BLaER1 treated with 17β-estradiol and CSF1 and Interleukin-3, amounts not matched to agents 10 nM and 100 nM (cell line): ENCODE measurements around the gene CST9.

Source experiments
- H3K27ac ChIP-seq, 11 experiments: shearing (Covaris generic); formaldehyde crosslinking; 2 replicates each; pipeline ENCODE4 v1.8.1; 2022
- H3K27me3 ChIP-seq, 11 experiments: shearing (Covaris generic); formaldehyde crosslinking; 2 replicates each; pipeline ENCODE4 v1.8.1; 2022
- H3K36me3 ChIP-seq, 11 experiments: shearing (Covaris generic); formaldehyde crosslinking; 2 replicates each; pipeline ENCODE4 v1.8.1; 2022
- H3K4me1 ChIP-seq, 10 experiments: shearing (Covaris generic); formaldehyde crosslinking; 2 replicates each; pipeline ENCODE4 v1.8.1; 2022
- H3K4me2 ChIP-seq, 11 experiments: shearing (Covaris generic); formaldehyde crosslinking; 2 replicates each; pipeline ENCODE4 v1.8.1; 2022
- H3K4me3 ChIP-seq, 10 experiments: shearing (Covaris generic); formaldehyde crosslinking; 2 replicates each; pipeline ENCODE4 v1.8.1; 2022
- H3K9ac ChIP-seq, 11 experiments: shearing (Covaris generic); formaldehyde crosslinking; 2 replicates each; pipeline ENCODE4 v1.8.1; 2022
- H3K9me3 ChIP-seq, 11 experiments: shearing (Covaris generic); formaldehyde crosslinking; replicated peaks in 1 of 11; 2 replicates each; pipeline ENCODE4 v1.8.1; 2022
- H4K20me1 ChIP-seq, 11 experiments: shearing (Covaris generic); formaldehyde crosslinking; 2 replicates each; pipeline ENCODE4 v1.8.1; 2022
- Cebpa-rat ChIP-seq, 11 experiments: shearing (Covaris generic); IDR thresholded peaks; 2 replicates each; pipeline ENCODE4 v1.8.1; 2022

CST9 gene

GRCh38 chr20:23596579-23597250, 9.0 kb downstream of the CST9 start:
- no peak overlapping the region for H3K27ac ChIP-seq
- H4K20me1 ChIP-seq, result no peaks in the 10 kb centered on the region
- H3K9me3 ChIP-seq, result no peaks in the 10 kb centered on the region
- no peaks in the 10 kb centered on the region for H3K27me3 ChIP-seq
- no peak for TF ChIP-seq Cebpa-rat (IDR thresholded peaks at IDR 0.05)
- no peak overlapping the region for H3K9ac ChIP-seq
- no peaks in the 10 kb centered on the region; a peak in 2 of 20 replicates for H3K4me1 ChIP-seq
- no peak overlapping the region for H3K4me3 ChIP-seq
- no peak overlapping the region for H3K4me2 ChIP-seq
- H3K36me3 ChIP-seq, result no peaks in the 10 kb centered on the region

GRCh38 chr20:23595941-23596340, 9.8 kb downstream of the CST9 start:
- H3K9me3 ChIP-seq, result no peaks in the 10 kb centered on the region
- H3K27ac ChIP-seq, result no peak overlapping the region
- no peak overlapping the region for H3K4me3 ChIP-seq
- no peaks in the 10 kb centered on the region for H3K36me3 ChIP-seq
- no peaks in the 10 kb centered on the region for H4K20me1 ChIP-seq
- no peaks in the 10 kb centered on the region for H3K27me3 ChIP-seq
- no peak for TF ChIP-seq Cebpa-rat (IDR thresholded peaks at IDR 0.05)
- H3K4me1 ChIP-seq, result no peaks in the 10 kb centered on the region; a peak in 1 of 20 replicates
- no peak overlapping the region for H3K4me2 ChIP-seq
- H3K9ac ChIP-seq, result no peak overlapping the region

- Histone ChIP-seq H3K36me3 (no peaks in the 10 kb centered on the region), H4K20me1 (no peaks in the 10 kb centered on the region), H3K4me3 (no peak overlapping the region), H3K27me3 (no peaks in the 10 kb centered on the region), H3K4me1 (peaks cover 7 to 20% (median 10%) of the 10 kb centered on the region in 10 experiments; a peak in 17 of 20 replicates), H3K9me3 (no peaks in the 10 kb centered on the region), H3K9ac (no peak overlapping the region), H3K4me2 (peak overlapping the region in 10 of 11 experiments; percentile 12 to 59 (median 35); a peak in 17 of 22 replicates), H3K27ac (peak overlapping the region in 1 of 11 experiments; percentile 16; a peak in 2 of 22 replicates)
- TF ChIP-seq Cebpa-rat (IDR thresholded peaks at IDR 0.05), result no peak
Observed at GRCh38 chr20:23588434-23589403, 17.0 kb downstream of the CST9 start.

- Histone ChIP-seq H3K4me2 (no peak overlapping the region), H4K20me1 (no peaks in the 10 kb centered on the region), H3K4me3 (no peak overlapping the region), H3K27me3 (no peaks in the 10 kb centered on the region), H3K9me3 (no peaks in the 10 kb centered on the region), H3K36me3 (no peaks in the 10 kb centered on the region), H3K4me1 (peaks cover 7 to 20% (median 10%) of the 10 kb centered on the region in 10 experiments; a peak in 17 of 20 replicates), H3K27ac (no peak overlapping the region), H3K9ac (no peak overlapping the region)
- TF ChIP-seq Cebpa-rat (IDR thresholded peaks at IDR 0.05), result no peak
Observed at GRCh38 chr20:23587631-23588030, 18.1 kb downstream of the CST9 start.

GRCh38 chr20:23586735-23587525, 18.8 kb downstream of the CST9 start:
- H4K20me1 ChIP-seq, result no peaks in the 10 kb centered on the region
- H3K27ac ChIP-seq, result no peak overlapping the region
- H3K9ac ChIP-seq, result no peak overlapping the region
- no peaks in the 10 kb centered on the region; a peak in 1 of 22 replicates for H3K9me3 ChIP-seq
- no peaks in the 10 kb centered on the region for H3K27me3 ChIP-seq
- no peak overlapping the region for H3K4me2 ChIP-seq
- H3K4me1 ChIP-seq, result peaks cover 7 to 20% (median 10%) of the 10 kb centered on the region in 10 experiments; a peak in 17 of 20 replicates
- no peak overlapping the region for H3K4me3 ChIP-seq
- H3K36me3 ChIP-seq, result no peaks in the 10 kb centered on the region
- TF ChIP-seq Cebpa-rat (IDR thresholded peaks at IDR 0.05), result no peak

GRCh38 chr20:23585808-23586734, 19.6 kb downstream of the CST9 start:
- no peak for TF ChIP-seq Cebpa-rat (IDR thresholded peaks at IDR 0.05)
- no peaks in the 10 kb centered on the region for H4K20me1 ChIP-seq
- H3K36me3 ChIP-seq, result no peaks in the 10 kb centered on the region
- H3K4me3 ChIP-seq, result no peak overlapping the region
- no peaks in the 10 kb centered on the region; a peak in 1 of 22 replicates for H3K9me3 ChIP-seq
- H3K4me1 ChIP-seq, result peaks cover 7 to 20% (median 10%) of the 10 kb centered on the region in 10 experiments; a peak in 17 of 20 replicates
- no peaks in the 10 kb centered on the region for H3K27me3 ChIP-seq
- no peak overlapping the region for H3K4me2 ChIP-seq
- no peak overlapping the region for H3K27ac ChIP-seq
- no peak overlapping the region for H3K9ac ChIP-seq

- Histone ChIP-seq H3K9ac (no peak overlapping the region), H4K20me1 (no peaks in the 10 kb centered on the region), H3K9me3 (no peaks in the 10 kb centered on the region; a peak in 1 of 22 replicates), H3K27ac (no peak overlapping the region), H3K27me3 (no peaks in the 10 kb centered on the region), H3K4me2 (no peak overlapping the region), H3K4me3 (no peak overlapping the region), H3K4me1 (peaks cover 7 to 20% (median 10%) of the 10 kb centered on the region in 10 experiments; a peak in 17 of 20 replicates), H3K36me3 (no peaks in the 10 kb centered on the region)
- TF ChIP-seq Cebpa-rat (IDR thresholded peaks at IDR 0.05), result no peak
Observed at GRCh38 chr20:23585449-23585807, 20.3 kb downstream of the CST9 start.
